Naive thymus-derived CD4-positive, alpha-beta T cell (primary cell): ENCODE measurements around the gene HTATSF1. TPM values are rescaled to one million over a fixed set of nuclear protein-coding genes. Genes with fewer than 3 reads are reported as not detected.

Source experiments
- ATAC-seq: fragments of 150-1000 bp; cut with Tn5 transposase; 2 replicates; pipeline ENCODE4 v1.10.0; 2021; ENCODE audit warnings: mild to moderate bottlenecking, moderate library complexity
- CTCF ChIA-PET: fragments of 350-600 bp; sonication (Branson Sonifier 250); formaldehyde crosslinking; loops from one replicate; lab custom pipeline; 2021; ENCODE audit warnings: antibody characterized with exemption; lab: Charles Lee
- POLR2A ChIA-PET: fragments of 350-600 bp; sonication (Branson Sonifier 250); formaldehyde crosslinking; loops from one replicate; lab custom pipeline; 2021; ENCODE audit warnings: antibody characterized with exemption, inconsistent platforms; lab: Charles Lee
- DNase-seq, 9 donors: peaks; one replicate each; pipeline versions ENCODE4 v3.0.0 to v3.0.0-alpha.2; 2020 to 2022; ENCODE audit warnings: mixed read lengths in 1 of 9
- H3K27ac ChIP-seq: one replicate; pipeline ENCODE4 v1.7.0; 2013; ENCODE audit warnings: mild to moderate bottlenecking, low read depth, low read length, moderate library complexity
- H3K27me3 ChIP-seq, 2 donors: one replicate each; pipeline ENCODE4 v1.7.0; 2013; ENCODE audit warnings: low read length in 2 of 2, mild to moderate bottlenecking in 2 of 2, moderate library complexity in 2 of 2; ENCODE audit not compliant: control insufficient read depth in 2 of 2, insufficient read depth in 2 of 2
- H3K36me3 ChIP-seq, 3 experiments: 1 replicate in 2 of 3; 2 replicates in 1 of 3; pipeline ENCODE4 v1.7.0; 2013; ENCODE audit warnings: low read length in 3 of 3, mild to moderate bottlenecking in 3 of 3, moderate library complexity in 1 of 3; ENCODE audit not compliant: insufficient read depth in 3 of 3, control insufficient read depth in 2 of 3
- H3K4me1 ChIP-seq, 2 donors: one replicate each; pipeline ENCODE4 v1.7.0; 2013; ENCODE audit warnings: low read length in 2 of 2, mild to moderate bottlenecking in 2 of 2, moderate library complexity in 1 of 2; ENCODE audit not compliant: control insufficient read depth in 2 of 2, insufficient read depth in 2 of 2
- H3K4me3 ChIP-seq: 2 replicates; pipeline ENCODE4 v1.7.0; 2013; ENCODE audit warnings: mild to moderate bottlenecking, low read length
- H3K9me3 ChIP-seq, 3 experiments: 1 replicate in 2 of 3; 2 replicates in 1 of 3; pipeline ENCODE4 v1.7.0; 2013; ENCODE audit warnings: low read length in 3 of 3; ENCODE audit not compliant: control insufficient read depth in 2 of 3
- H3K27ac Mint-ChIP-seq, 9 donors: one replicate each; pipeline ENCODE4 v1.8.0; 2020 to 2022; ENCODE audit warnings: mixed read lengths in 9 of 9, mild to moderate bottlenecking in 8 of 9, moderate library complexity in 5 of 9, inconsistent platforms in 2 of 9
- H3K27me3 Mint-ChIP-seq, 5 donors: one replicate each; pipeline ENCODE4 v1.8.0; 2021 to 2022; ENCODE audit warnings: mixed read lengths in 5 of 5, mild to moderate bottlenecking in 1 of 5
- H3K36me3 Mint-ChIP-seq, 5 donors: one replicate each; pipeline ENCODE4 v1.8.0; 2020 to 2022; ENCODE audit warnings: mixed read lengths in 5 of 5, mild to moderate bottlenecking in 3 of 5, inconsistent platforms in 1 of 5
- H3K4me1 Mint-ChIP-seq, 7 donors: one replicate each; pipeline ENCODE4 v1.8.0; 2020 to 2022; ENCODE audit warnings: mixed read lengths in 7 of 7, mild to moderate bottlenecking in 3 of 7, inconsistent platforms in 1 of 7
- H3K4me3 Mint-ChIP-seq, 10 donors: one replicate each; pipeline ENCODE4 v1.8.0; 2020 to 2022; ENCODE audit warnings: mild to moderate bottlenecking in 10 of 10, mixed read lengths in 10 of 10, moderate library complexity in 6 of 10, inconsistent platforms in 2 of 10
- H3K9me3 Mint-ChIP-seq, 11 donors: one replicate each; pipeline ENCODE4 v1.8.0; 2020 to 2022; ENCODE audit warnings: mixed read lengths in 11 of 11, mild to moderate bottlenecking in 4 of 11, inconsistent platforms in 1 of 11, moderate library complexity in 1 of 11
- intact Hi-C, 2 donors: fragments of 100-400 bp; cut with micrococcal nuclease; formaldehyde crosslinking; loops; one replicate each; pipeline ENCODE4 v1.15.1; 2023
- polyA plus RNA-seq, 2 donors: library from polyadenylated mRNA; unstranded; fragments of 300-500 nt; fragmentation: Illumina TruSeq; gene quantifications; one replicate each; pipeline ENCODE4 v1.2.3, GENCODE V29; 2021
- total RNA-seq, 6 experiments: library from RNA in 5 of 6; stranded (reverse) in 5 of 6; gene quantifications; 1 replicate in 5 of 6; 2 replicates in 1 of 6; pipeline ENCODE4 v1.2.3 and lab custom pipeline; 2021 to 2026

Gene HTATSF1
- total and polyA plus RNA-seq, 7 experiments from 2014 or later = 25.9 to 75.0 (median 30.5) TPM

- Mint-ChIP-seq H3K27ac (no peak overlapping the region), H3K4me1 (peaks cover 2 to 30% (median 17%) of the 10 kb centered on the region in 7 donors), H3K36me3 (peaks cover 0 to 3% (median 0%) of the 10 kb centered on the region in 5 donors), H3K4me3 (no peak overlapping the region), H3K27me3 (peaks cover 0 to 9% (median 0%) of the 10 kb centered on the region in 5 donors), H3K9me3 (peaks cover 0 to 1% (median 0%) of the 10 kb centered on the region in 11 donors)
- ATAC-seq = no peak
- no peaks in the 10 kb centered on the region for H3K9me3 ChIP-seq
- no peaks in the 10 kb centered on the region for H3K27me3 ChIP-seq
- POLR2A ChIA-PET = no interaction called here
- CTCF ChIA-PET = no interaction called here
- intact Hi-C loops = no loop called here
- no peak overlapping the region for H3K4me3 ChIP-seq
- DNase-seq = no peak
- no peak overlapping the region for H3K27ac ChIP-seq
- H3K4me1 ChIP-seq = peaks cover 3 to 11% of the 10 kb centered on the region in 2 donors
- H3K36me3 ChIP-seq = no peaks in the 10 kb centered on the region
These were observed 42.8 kb downstream of the HTATSF1 start for GRCh38 chrX:136540226-136540625.

- Histone ChIP-seq H3K4me3 (no peak overlapping the region), H3K27me3 (no peaks in the 10 kb centered on the region), H3K4me1 (peaks cover 3 to 20% of the 10 kb centered on the region in 2 donors), H3K27ac (no peak overlapping the region), H3K36me3 (no peaks in the 10 kb centered on the region), H3K9me3 (no peaks in the 10 kb centered on the region)
- Mint-ChIP-seq H3K4me1 (peaks cover 2 to 40% (median 28%) of the 10 kb centered on the region in 7 donors), H3K36me3 (peaks cover 0 to 3% (median 0%) of the 10 kb centered on the region in 5 donors), H3K27me3 (peaks cover 0 to 8% (median 0%) of the 10 kb centered on the region in 5 donors), H3K9me3 (no peaks in the 10 kb centered on the region), H3K4me3 (no peak overlapping the region), H3K27ac (no peak overlapping the region)
- ChIA-PET POLR2A (no interaction called here), CTCF (no interaction called here)
- DNase-seq (no peak), ATAC-seq (no peak)
- intact Hi-C loops = no loop called here
These were observed 43.9 kb downstream of the HTATSF1 start for GRCh38 chrX:136541294-136541693.

DNA sequence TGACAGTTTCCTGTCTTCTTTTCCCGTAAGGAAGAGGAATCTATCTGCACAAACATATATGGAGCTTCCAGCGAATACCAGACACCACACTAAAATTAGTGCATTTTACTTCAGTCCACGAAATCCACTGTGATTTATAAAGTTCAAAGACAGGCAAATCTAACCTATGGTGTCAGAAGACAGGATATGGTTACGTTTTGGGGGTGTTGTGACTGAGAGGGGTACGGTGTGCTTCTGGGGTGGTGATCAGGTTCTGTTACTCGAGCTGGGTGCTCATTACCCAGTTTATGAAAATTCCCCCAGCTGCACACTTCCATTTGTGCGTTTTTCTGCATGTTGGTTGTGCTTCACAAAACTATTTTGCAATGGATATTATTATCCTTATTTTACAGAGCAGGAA is 44.9 kb downstream of the HTATSF1 start:
- Mint-ChIP-seq H3K27me3 (peaks cover 0 to 6% (median 0%) of the 10 kb centered on the region in 5 donors), H3K36me3 (peaks cover 0 to 3% (median 0%) of the 10 kb centered on the region in 5 donors), H3K4me1 (peaks cover 2 to 50% (median 38%) of the 10 kb centered on the region in 7 donors), H3K27ac (peak overlapping the region in 6 of 9 donors; percentile 17 to 63 (median 46)), H3K9me3 (no peaks in the 10 kb centered on the region), H3K4me3 (peak overlapping the region in 2 of 10 donors; percentile 21 to 54)
- Histone ChIP-seq H3K36me3 (no peaks in the 10 kb centered on the region), H3K4me3 (no peak overlapping the region), H3K27me3 (no peaks in the 10 kb centered on the region), H3K27ac (no peak overlapping the region), H3K4me1 (peaks cover 11 to 30% of the 10 kb centered on the region in 2 donors), H3K9me3 (no peaks in the 10 kb centered on the region)
- POLR2A ChIA-PET = interaction anchor here (0.6 kb wide), 1 partner anchor 310 kb away, joined by 4 read pairs; no protein-coding TSS in a partner anchor
- DNase-seq (peak in 5 of 9 donors; percentile 2 to 30 (median 9)), ATAC-seq (peak; percentile 36)
- intact Hi-C loops = no loop called here
- CTCF ChIA-PET = no interaction called here

GRCh38 chrX:136546371-136546781 is 49.0 kb downstream of the HTATSF1 start:
- peak overlapping the region; percentile 39 for H3K27ac ChIP-seq
- ATAC-seq (peak; percentile 14), DNase-seq (peak in 4 of 9 donors; percentile 3 to 20 (median 14))
- H3K36me3 Mint-ChIP-seq = no peaks in the 10 kb centered on the region
- no peaks in the 10 kb centered on the region for H3K9me3 ChIP-seq
- intact Hi-C loops = loop anchor here in 1 of 2 donors (2.0 kb wide), 1 partner anchor 50 kb away; the partner anchor contains the start of gene HTATSF1
- ChIA-PET POLR2A (no interaction called here), CTCF (no interaction called here)
- peaks cover 11 to 33% of the 10 kb centered on the region in 2 donors for H3K4me1 ChIP-seq
- H3K9me3 Mint-ChIP-seq = peaks cover 0 to 2% (median 0%) of the 10 kb centered on the region in 11 donors
- no peak overlapping the region for H3K4me3 ChIP-seq
- H3K4me1 Mint-ChIP-seq = peaks cover 7 to 51% (median 43%) of the 10 kb centered on the region in 7 donors
- H3K4me3 Mint-ChIP-seq = peak overlapping the region in 5 of 10 donors; percentile 14 to 65 (median 36)
- peak overlapping the region; percentile 30 to 91 (median 79) for H3K27ac Mint-ChIP-seq
- H3K36me3 ChIP-seq = no peaks in the 10 kb centered on the region
- H3K27me3 Mint-ChIP-seq = no peaks in the 10 kb centered on the region
- no peaks in the 10 kb centered on the region for H3K27me3 ChIP-seq

DNA sequence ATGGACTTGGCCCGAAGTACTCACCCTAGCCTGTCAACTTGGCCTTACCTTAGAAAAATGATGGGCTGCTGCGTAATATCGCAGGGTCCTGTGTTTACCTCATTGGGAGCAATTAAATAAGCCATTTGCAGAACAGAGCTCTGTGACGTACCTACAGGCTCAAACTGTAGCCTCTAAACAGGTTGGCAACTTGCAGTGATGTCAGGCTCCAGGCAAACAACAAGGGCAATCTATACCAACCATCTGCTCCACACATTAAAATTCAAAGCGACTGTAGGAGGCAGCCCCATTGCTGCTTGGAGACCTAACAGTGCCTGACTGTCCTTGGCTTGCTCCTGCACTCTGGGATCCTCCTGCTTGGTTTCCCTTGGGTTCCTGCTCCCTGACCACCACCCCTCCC is 51.8 kb downstream of the HTATSF1 start:
- Histone ChIP-seq H3K27me3 (no peaks in the 10 kb centered on the region), H3K9me3 (no peaks in the 10 kb centered on the region), H3K27ac (no peak overlapping the region), H3K4me3 (no peak overlapping the region), H3K4me1 (peaks cover 8 to 28% of the 10 kb centered on the region in 2 donors), H3K36me3 (no peaks in the 10 kb centered on the region)
- DNase-seq (no peak), ATAC-seq (no peak)
- ChIA-PET POLR2A (no interaction called here), CTCF (no interaction called here)
- peak overlapping the region in 2 of 9 donors; percentile 22 to 66 for H3K27ac Mint-ChIP-seq
- no peaks in the 10 kb centered on the region for H3K36me3 Mint-ChIP-seq
- peaks cover 7 to 44% (median 33%) of the 10 kb centered on the region in 7 donors for H3K4me1 Mint-ChIP-seq
- intact Hi-C loops = no loop called here
- peaks cover 0 to 2% (median 0%) of the 10 kb centered on the region in 11 donors for H3K9me3 Mint-ChIP-seq
- no peak overlapping the region for H3K4me3 Mint-ChIP-seq
- H3K27me3 Mint-ChIP-seq = no peaks in the 10 kb centered on the region

GRCh38 chrX:136551410-136551809 is 54.0 kb downstream of the HTATSF1 start:
- POLR2A ChIA-PET = no interaction called here
- CTCF ChIA-PET = interaction anchor here (0.6 kb wide), 1 partner anchor 374 kb away, joined by 3 read pairs; no protein-coding TSS in a partner anchor
- H3K4me3 Mint-ChIP-seq = no peak overlapping the region

GRCh38 chrX:136555694-136556093 is 58.3 kb downstream of the HTATSF1 start:
- no peak overlapping the region for H3K4me3 ChIP-seq
- no peaks in the 10 kb centered on the region for H3K4me1 ChIP-seq
- ChIA-PET CTCF (interaction anchor here (0.6 kb wide), 1 partner anchor 376 kb away, joined by 3 read pairs; no protein-coding TSS in a partner anchor), POLR2A (no interaction called here)
- Mint-ChIP-seq H3K9me3 (no peaks in the 10 kb centered on the region), H3K4me1 (no peaks in the 10 kb centered on the region), H3K4me3 (no peak overlapping the region), H3K27me3 (peaks cover 0 to 18% (median 0%) of the 10 kb centered on the region in 5 donors), H3K27ac (no peak overlapping the region), H3K36me3 (no peaks in the 10 kb centered on the region)
- H3K36me3 ChIP-seq = no peaks in the 10 kb centered on the region
- intact Hi-C loops = no loop called here
- ATAC-seq = no peak
- no peaks in the 10 kb centered on the region for H3K27me3 ChIP-seq
- no peak for DNase-seq
- H3K27ac ChIP-seq = no peak overlapping the region
- H3K9me3 ChIP-seq = no peaks in the 10 kb centered on the region

More at GRCh38 chrX:136551410-136551809, 54.0 kb downstream of the HTATSF1 start:
- peaks cover 0 to 22% (median 13%) of the 10 kb centered on the region in 7 donors for H3K4me1 Mint-ChIP-seq
- no peaks in the 10 kb centered on the region for H3K36me3 ChIP-seq
- H3K27ac Mint-ChIP-seq = no peak overlapping the region
- H3K9me3 Mint-ChIP-seq = peaks cover 0 to 2% (median 0%) of the 10 kb centered on the region in 11 donors
- H3K4me1 ChIP-seq = peaks cover 8 to 11% of the 10 kb centered on the region in 2 donors
- H3K4me3 ChIP-seq = no peak overlapping the region
- no peak for ATAC-seq
- H3K36me3 Mint-ChIP-seq = no peaks in the 10 kb centered on the region
- no peaks in the 10 kb centered on the region for H3K9me3 ChIP-seq
- H3K27me3 ChIP-seq = no peaks in the 10 kb centered on the region
- intact Hi-C loops = no loop called here
- no peak for DNase-seq
- no peaks in the 10 kb centered on the region for H3K27me3 Mint-ChIP-seq
- no peak overlapping the region for H3K27ac ChIP-seq
